BE2C (cell line): Measurements from ENCODE around the gene GJB5.
A peak's percentile ranks its signal among the peaks of the same experiment; 100 is the strongest.

Experiments
- DNase-seq: peaks from one replicate; pipeline ENCODE4 v3.0.0-alpha.2; 2020
- H3K27me3 ChIP-seq: fragments of 250-450 bp; sonication (Bioruptor Pico); 2 replicates; pipeline ENCODE4 v1.5.1; 2020; ENCODE audit warnings: mild to moderate bottlenecking
- H3K36me3 ChIP-seq: fragments of 250-450 bp; sonication (Bioruptor Pico); 2 replicates; pipeline ENCODE4 v1.5.1; 2020; ENCODE audit warnings: mild to moderate bottlenecking
- H3K4me1 ChIP-seq: fragments of 250-450 bp; sonication (Bioruptor Pico); 2 replicates; pipeline ENCODE4 v1.5.1; 2020
- H3K4me3 ChIP-seq: 2 replicates; pipeline ENCODE4 v1.5.1; 2011; ENCODE audit warnings: low read depth, low read length
- H3K9me3 ChIP-seq: fragments of 250-450 bp; sonication (Bioruptor Pico); 2 replicates; pipeline ENCODE4 v1.5.1; 2020
- TF ChIP-seq, protein P1 (sequence below): IDR thresholded peaks from 2 replicates; pipeline ENCODE4 v1.5.1; 2012; ENCODE audit warnings: mild to moderate bottlenecking, low read depth, low read length

GJB5 gene

GRCh38 chr1:34785875-34786470, 31.1 kb downstream of the GJB5 start:
- H3K9me3 ChIP-seq = no peaks in the 10 kb centered on the region
- peaks cover 14% of the 10 kb centered on the region for H3K27me3 ChIP-seq
- TF ChIP-seq, protein P1, sequence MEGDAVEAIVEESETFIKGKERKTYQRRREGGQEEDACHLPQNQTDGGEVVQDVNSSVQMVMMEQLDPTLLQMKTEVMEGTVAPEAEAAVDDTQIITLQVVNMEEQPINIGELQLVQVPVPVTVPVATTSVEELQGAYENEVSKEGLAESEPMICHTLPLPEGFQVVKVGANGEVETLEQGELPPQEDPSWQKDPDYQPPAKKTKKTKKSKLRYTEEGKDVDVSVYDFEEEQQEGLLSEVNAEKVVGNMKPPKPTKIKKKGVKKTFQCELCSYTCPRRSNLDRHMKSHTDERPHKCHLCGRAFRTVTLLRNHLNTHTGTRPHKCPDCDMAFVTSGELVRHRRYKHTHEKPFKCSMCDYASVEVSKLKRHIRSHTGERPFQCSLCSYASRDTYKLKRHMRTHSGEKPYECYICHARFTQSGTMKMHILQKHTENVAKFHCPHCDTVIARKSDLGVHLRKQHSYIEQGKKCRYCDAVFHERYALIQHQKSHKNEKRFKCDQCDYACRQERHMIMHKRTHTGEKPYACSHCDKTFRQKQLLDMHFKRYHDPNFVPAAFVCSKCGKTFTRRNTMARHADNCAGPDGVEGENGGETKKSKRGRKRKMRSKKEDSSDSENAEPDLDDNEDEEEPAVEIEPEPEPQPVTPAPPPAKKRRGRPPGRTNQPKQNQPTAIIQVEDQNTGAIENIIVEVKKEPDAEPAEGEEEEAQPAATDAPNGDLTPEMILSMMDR = no peak
- H3K36me3 ChIP-seq = no peaks in the 10 kb centered on the region
- no peaks in the 10 kb centered on the region for H3K4me1 ChIP-seq
- no peak for DNase-seq
- no peak overlapping the region for H3K4me3 ChIP-seq

DNA sequence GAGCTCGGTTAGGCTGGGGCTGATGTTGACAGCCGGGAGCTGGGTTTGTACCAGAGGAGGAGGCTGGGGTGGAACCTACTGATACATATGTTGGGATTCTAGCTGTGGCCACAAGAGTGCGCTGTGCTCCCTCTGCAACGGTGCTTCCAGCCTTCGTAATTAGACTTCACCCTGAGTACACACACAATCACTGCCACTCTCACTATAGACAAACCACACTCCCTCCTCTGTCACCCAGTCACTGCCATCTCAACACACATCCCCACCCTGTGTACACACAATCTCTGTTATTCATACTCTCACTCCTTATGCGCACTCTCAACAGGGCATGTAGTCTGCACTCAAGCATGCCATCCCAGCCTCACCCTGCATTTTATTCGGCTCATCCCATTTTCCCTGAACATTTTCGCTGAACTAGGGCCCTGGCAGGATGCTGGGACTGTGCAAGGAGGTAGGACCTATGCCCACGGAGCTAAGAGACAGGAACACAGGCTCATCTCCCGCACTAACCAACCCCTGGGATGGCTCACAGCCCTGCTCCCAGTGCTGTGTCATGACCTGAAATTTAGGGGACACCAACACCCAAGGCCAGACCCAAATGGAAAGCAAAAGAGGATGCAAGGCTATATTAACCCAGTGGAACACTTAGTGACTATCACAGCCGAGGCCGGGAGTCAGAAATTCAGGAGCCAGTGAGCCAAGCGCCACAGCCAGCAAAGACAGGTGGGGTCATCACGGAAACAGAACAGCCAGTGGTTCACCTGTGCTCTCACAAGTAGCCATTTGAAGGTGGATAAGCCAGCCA, 31.9 kb downstream of the GJB5 start:
- DNase-seq = peak; percentile 64
- TF ChIP-seq, protein P1 = peak; percentile 76
- H3K27me3 ChIP-seq = peaks cover 7% of the 10 kb centered on the region
- no peaks in the 10 kb centered on the region for H3K4me1 ChIP-seq
- no peaks in the 10 kb centered on the region for H3K36me3 ChIP-seq
- no peaks in the 10 kb centered on the region for H3K9me3 ChIP-seq
- no peak overlapping the region for H3K4me3 ChIP-seq

DNA sequence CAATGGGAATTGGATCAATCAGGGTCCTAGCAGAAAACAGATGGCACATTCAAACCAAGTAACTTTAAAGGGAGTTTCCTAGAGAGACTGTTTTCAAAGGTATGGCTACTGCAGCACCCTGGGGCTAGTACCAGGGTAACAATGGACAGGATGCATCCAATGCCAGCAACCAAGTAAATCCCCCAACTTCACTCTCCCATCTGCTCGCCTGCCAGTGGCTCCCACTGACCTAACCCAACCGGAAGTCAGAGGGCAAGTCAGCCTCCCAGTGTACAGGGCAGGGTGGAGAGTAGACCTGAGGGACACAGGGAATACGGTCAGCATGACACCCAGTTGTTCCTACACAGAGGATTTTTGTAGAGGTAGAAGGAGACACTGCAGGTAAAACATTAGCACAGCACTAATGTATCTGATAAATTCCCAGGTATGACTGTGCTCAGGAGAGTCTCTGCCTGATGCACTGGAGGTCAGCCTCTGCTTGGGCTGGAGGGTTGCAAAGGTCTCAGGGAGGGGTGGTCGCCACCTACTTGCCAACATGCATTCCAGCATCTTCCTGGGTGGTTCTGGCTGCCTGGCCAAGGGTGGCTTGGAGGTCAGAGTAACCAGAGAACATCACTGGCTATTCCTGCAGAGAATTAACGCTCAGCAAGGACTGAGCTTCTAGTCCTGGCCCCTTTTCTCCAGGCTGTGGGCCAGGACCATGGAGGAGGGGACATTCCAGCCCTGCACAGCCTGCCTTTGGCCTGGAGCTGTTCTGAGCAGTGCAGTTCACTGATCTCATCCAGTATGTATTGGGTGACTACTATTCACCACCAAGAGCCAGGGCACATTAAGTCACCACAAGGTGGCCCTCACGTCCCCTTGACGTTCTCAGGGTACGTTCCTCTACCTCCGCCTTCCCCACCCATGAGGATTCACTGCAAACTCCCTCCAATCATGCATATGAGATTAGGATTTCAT, 32.9 kb downstream of the GJB5 start:
- DNase-seq = no peak
- Histone ChIP-seq H3K9me3 (no peaks in the 10 kb centered on the region), H3K4me3 (no peak overlapping the region), H3K36me3 (no peaks in the 10 kb centered on the region), H3K4me1 (no peaks in the 10 kb centered on the region), H3K27me3 (no peaks in the 10 kb centered on the region)
- TF ChIP-seq, protein P1 = peak; percentile 27; the same call in 1 of the 2 replicates

- Histone ChIP-seq H3K4me3 (no peak overlapping the region), H3K36me3 (no peaks in the 10 kb centered on the region), H3K27me3 (no peaks in the 10 kb centered on the region), H3K9me3 (no peaks in the 10 kb centered on the region), H3K4me1 (no peaks in the 10 kb centered on the region)
- TF ChIP-seq, protein P1 = no peak
- DNase-seq = no peak
Measured at GRCh38 chr1:34790985-34791384, 36.1 kb downstream of the GJB5 start.

DNA sequence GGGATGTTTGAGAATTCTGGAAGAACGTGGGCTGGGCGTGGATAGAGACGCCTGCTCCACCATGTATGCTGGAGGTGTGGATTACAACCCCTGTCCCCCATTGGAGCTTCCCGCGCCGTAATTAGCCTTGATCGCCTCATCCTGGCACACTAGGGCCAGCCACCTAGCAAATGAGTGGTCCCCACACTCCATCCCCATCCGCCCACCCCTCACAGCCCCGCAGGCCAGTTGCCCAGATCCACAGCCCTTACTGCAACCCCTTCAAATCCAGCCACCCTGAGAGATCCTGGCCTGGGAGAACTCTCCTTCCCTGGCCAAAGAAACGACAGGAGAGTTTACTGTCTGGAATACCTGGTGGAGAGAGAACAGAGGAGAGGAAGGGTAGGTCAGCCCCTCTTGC, 37.6 kb downstream of the GJB5 start:
- Histone ChIP-seq H3K36me3 (no peaks in the 10 kb centered on the region), H3K4me1 (no peaks in the 10 kb centered on the region), H3K4me3 (no peak overlapping the region), H3K9me3 (no peaks in the 10 kb centered on the region), H3K27me3 (no peaks in the 10 kb centered on the region)
- no peak for DNase-seq
- TF ChIP-seq, protein P1 = no peak
